HepG2 (cell line): Measurements from ENCODE around the gene DCDC2. TPM values are rescaled to one million over a fixed set of nuclear protein-coding genes. Genes with fewer than 3 reads are reported as not detected.
A peak's percentile ranks its signal among the peaks of the same experiment; 100 is the strongest.

ENCODE experiments used
- ARID2 ChIP-seq: sonication (generic); formaldehyde crosslinking; IDR thresholded peaks from 2 replicates; pipeline ENCODE4 v1.8.1; 2022; ENCODE audit warnings: mild to moderate bottlenecking, missing genetic modification reagents, borderline replicate concordance
- ATF2 ChIP-seq: sonication (generic); formaldehyde crosslinking; IDR thresholded peaks from 2 replicates; pipeline ENCODE4 v1.4.0; 2020; ENCODE audit warnings: missing genetic modification reagents
- GATAD2A ChIP-seq: IDR thresholded peaks from 2 replicates; pipeline ENCODE4 v1.6.1; 2016
- HOXA9 ChIP-seq: sonication (generic); formaldehyde crosslinking; IDR thresholded peaks from 2 replicates; pipeline ENCODE4 v1.8.1; 2022; ENCODE audit warnings: missing genetic modification reagents, mild to moderate bottlenecking, moderate library complexity, borderline replicate concordance
- NCOA2 ChIP-seq: sonication (generic); formaldehyde crosslinking; IDR thresholded peaks from 2 replicates; pipeline ENCODE4 v1.8.0; 2022; ENCODE audit warnings: inconsistent platforms
- NFKB2 ChIP-seq: sonication (generic); formaldehyde crosslinking; IDR thresholded peaks from 2 replicates; pipeline ENCODE4 v1.4.0; 2020; ENCODE audit warnings: missing genetic modification reagents, borderline replicate concordance
- NFYC ChIP-seq: IDR thresholded peaks from 2 replicates; pipeline ENCODE4 v1.6.1; 2016; ENCODE audit warnings: missing genetic modification reagents, missing compliant biosample characterization
- POLR2A ChIP-seq, 2 experiments: IDR thresholded peaks; 2 replicates each; pipeline ENCODE4 v1.6.1; 2011; ENCODE audit warnings: low read depth in 2 of 2, low read length in 2 of 2, mild to moderate bottlenecking in 1 of 2, moderate library complexity in 1 of 2; ENCODE audit not compliant: insufficient read depth in 1 of 2
- SIN3B ChIP-seq: fragments of 150-350 bp; IDR thresholded peaks from 2 replicates; pipeline ENCODE4 v1.6.1; 2014; ENCODE audit warnings: low read length
- SNAPC4 ChIP-seq: sonication (generic); formaldehyde crosslinking; IDR thresholded peaks from 2 replicates; pipeline ENCODE4 v1.4.0; 2020; ENCODE audit warnings: mild to moderate bottlenecking, missing genetic modification reagents
- SNRNP70 ChIP-seq: fragments of 200-400 bp; formaldehyde crosslinking; IDR thresholded peaks from 2 replicates; pipeline ENCODE4 v1.6.1; 2017; ENCODE audit warnings: mild to moderate bottlenecking, low read depth, low read length, moderate library complexity
- SPEN ChIP-seq: sonication (generic); formaldehyde crosslinking; IDR thresholded peaks from 2 replicates; pipeline ENCODE4 v1.5.1; 2020; ENCODE audit warnings: low read depth, mild to moderate bottlenecking, missing genetic modification reagents
- SRY ChIP-seq: sonication (generic); formaldehyde crosslinking; IDR thresholded peaks from 2 replicates; pipeline ENCODE4 v1.8.0; 2022; ENCODE audit warnings: mild to moderate bottlenecking, missing genetic modification reagents
- THAP7 ChIP-seq: sonication (generic); formaldehyde crosslinking; IDR thresholded peaks from 2 replicates; pipeline ENCODE4 v1.8.1; 2023; ENCODE audit warnings: mild to moderate bottlenecking, missing genetic modification reagents
- TP53 ChIP-seq: sonication (generic); formaldehyde crosslinking; conservative IDR thresholded peaks from 2 replicates; pipeline ENCODE4 v1.4.0; 2020; ENCODE audit warnings: missing genetic modification reagents
- ZNF224 ChIP-seq: sonication (generic); formaldehyde crosslinking; IDR thresholded peaks from 2 replicates; pipeline ENCODE4 v1.5.0; 2020; ENCODE audit warnings: mild to moderate bottlenecking, missing genetic modification reagents
- ZNF296 ChIP-seq: sonication (generic); formaldehyde crosslinking; conservative IDR thresholded peaks from 2 replicates; pipeline ENCODE4 v1.5.0; 2020; ENCODE audit warnings: mild to moderate bottlenecking, missing genetic modification reagents
- ZNF343 ChIP-seq: sonication (generic); formaldehyde crosslinking; IDR thresholded peaks from 2 replicates; pipeline ENCODE4 v1.4.0; 2020; ENCODE audit warnings: mild to moderate bottlenecking, missing genetic modification reagents
- ZNF652 ChIP-seq: IDR thresholded peaks from 2 replicates; pipeline ENCODE4 v1.6.1; 2016; ENCODE audit warnings: low read depth, borderline replicate concordance
- polyA plus RNA-seq, 8 experiments: library from polyadenylated mRNA; depleted of rRNA in 3 of 8; stranded (reverse) in 7 of 8; unstranded in 1 of 8; fragments of >200 nt; fragmentation: Illumina TruSeq in 4 of 8; extraction: Trizol in 4 of 8; gene quantifications; 2 replicates each; pipeline versions ENCODE4 v1.2.1 to v1.2.3, GENCODE V29; 2011 to 2016; ENCODE audit warnings: low read depth in 4 of 8, missing spikeins in 1 of 8, mixed read lengths in 1 of 8; ENCODE audit not compliant: insufficient read depth in 1 of 8
- total RNA-seq, 5 experiments: library from RNA; depleted of rRNA; stranded (reverse); fragments of >200 nt; fragmentation: Illumina TruSeq; extraction: Trizol; gene quantifications; 2 replicates each; pipeline ENCODE4 v1.2.3, GENCODE V29; 2016; ENCODE audit warnings: low read depth in 1 of 5
- TF ChIP-seq, protein P1 (sequence below): fragments of 450-650 bp; IDR thresholded peaks from 2 replicates; pipeline ENCODE4 v1.6.1; 2016
- TF ChIP-seq, protein P2 (sequence below): sonication (generic); formaldehyde crosslinking; IDR thresholded peaks from 2 replicates; pipeline ENCODE4 v1.4.0; 2020; ENCODE audit warnings: missing genetic modification reagents, mild to moderate bottlenecking, borderline replicate concordance

DCDC2 gene
- total and polyA plus RNA-seq, 2 of the 13 experiments (the other 11 are each of a cell fraction or from before 2014, with no cell fraction given) = 9.0 to 36.2 TPM

DNA sequence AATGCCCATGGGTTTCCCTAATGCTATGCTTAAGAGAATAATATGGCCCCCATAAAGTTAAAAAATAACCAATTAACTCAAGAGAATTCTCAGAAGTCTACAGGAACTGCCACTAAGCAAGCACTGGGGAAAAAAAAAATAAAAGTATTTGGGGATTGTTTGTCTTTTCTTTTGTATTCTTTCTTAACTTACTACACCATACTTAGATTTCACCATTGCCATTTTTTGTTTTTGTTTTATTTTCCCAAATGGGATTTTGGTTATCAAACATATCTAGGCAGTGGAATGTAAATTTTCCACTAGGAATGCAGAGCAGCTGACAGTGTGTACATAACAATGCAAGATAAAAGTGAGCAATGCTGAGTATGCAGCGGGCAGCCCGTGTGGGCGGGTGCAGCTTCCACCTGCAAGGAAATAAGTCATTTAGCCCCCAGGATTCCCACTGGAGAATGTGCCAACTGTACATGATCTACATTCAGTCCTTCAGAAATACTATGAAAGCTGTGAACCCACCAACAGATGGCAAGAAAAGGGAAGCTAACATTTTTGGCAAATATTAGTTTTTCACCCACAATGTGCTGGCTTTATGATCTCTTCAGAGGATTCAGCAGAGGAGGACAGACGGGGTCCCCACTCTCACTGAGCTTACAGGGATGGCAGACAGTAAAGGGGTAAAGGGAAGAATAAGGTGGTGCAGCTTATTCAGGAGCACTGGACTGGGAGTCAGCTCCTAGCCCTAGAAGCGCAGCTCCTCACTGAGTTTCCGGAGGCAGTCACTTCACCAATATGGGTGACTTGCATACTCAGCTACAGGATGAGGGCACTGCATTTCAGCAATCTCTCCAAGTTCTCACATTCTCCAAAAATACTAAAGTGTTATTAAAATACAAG lies 44.4 kb downstream of the DCDC2 start (continued):
- TF ChIP-seq ATF2 (peak; percentile 79; the same call in 1 of the 2 replicates), NCOA2 (peak; percentile 94), GATAD2A (CRISPR knock-in tag) (peak; percentile 92), ZNF296 (CRISPR knock-in tag) (no peak), HOXA9 (CRISPR knock-in tag) (no peak), SNAPC4 (0 out of 2 replicates have a peak, but pooled peaks have one; percentile 45), ZNF343 (CRISPR knock-in tag) (no peak), SIN3B (no peak), SPEN (no peak), THAP7 (CRISPR knock-in tag) (no peak), SRY (CRISPR knock-in tag) (no peak), TP53 (CRISPR knock-in tag) (no peak), NFKB2 (CRISPR knock-in tag) (no peak), POLR2A (IDR thresholded peaks at IDR 0.05; ENCODE audit: insufficient read depth in 1 of 2, low read depth in 2 of 2, low read length in 2 of 2) (no peak), ARID2 (CRISPR knock-in tag) (no peak; the same call in 1 of the 2 replicates), SNRNP70 (no peak), ZNF652 (no peak), ZNF224 (CRISPR knock-in tag) (no peak), NFYC (CRISPR knock-in tag) (no peak)
- TF ChIP-seq, protein P1, sequence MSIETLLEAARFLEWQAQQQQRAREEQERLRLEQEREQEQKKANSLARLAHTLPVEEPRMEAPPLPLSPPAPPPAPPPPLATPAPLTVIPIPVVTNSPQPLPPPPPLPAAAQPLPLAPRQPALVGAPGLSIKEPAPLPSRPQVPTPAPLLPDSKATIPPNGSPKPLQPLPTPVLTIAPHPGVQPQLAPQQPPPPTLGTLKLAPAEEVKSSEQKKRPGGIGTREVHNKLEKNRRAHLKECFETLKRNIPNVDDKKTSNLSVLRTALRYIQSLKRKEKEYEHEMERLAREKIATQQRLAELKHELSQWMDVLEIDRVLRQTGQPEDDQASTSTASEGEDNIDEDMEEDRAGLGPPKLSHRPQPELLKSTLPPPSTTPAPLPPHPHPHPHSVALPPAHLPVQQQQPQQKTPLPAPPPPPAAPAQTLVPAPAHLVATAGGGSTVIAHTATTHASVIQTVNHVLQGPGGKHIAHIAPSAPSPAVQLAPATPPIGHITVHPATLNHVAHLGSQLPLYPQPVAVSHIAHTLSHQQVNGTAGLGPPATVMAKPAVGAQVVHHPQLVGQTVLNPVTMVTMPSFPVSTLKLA = no peak
- TF ChIP-seq, protein P2, sequence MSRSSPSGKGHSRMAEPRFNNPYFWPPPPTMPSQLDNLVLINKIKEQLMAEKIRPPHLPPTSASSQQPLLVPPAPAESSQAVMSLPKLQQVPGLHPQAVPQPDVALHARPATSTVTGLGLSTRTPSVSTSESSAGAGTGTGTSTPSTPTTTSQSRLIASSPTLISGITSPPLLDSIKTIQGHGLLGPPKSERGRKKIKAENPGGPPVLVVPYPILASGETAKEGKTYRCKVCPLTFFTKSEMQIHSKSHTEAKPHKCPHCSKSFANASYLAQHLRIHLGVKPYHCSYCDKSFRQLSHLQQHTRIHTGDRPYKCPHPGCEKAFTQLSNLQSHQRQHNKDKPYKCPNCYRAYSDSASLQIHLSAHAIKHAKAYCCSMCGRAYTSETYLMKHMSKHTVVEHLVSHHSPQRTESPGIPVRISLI (CRISPR knock-in tag) = peak; percentile 72
